ENCODE results near the gene SLC6A13.

SLC6A13 gene

GRCh38 chr12:208813-209212 lies 53.8 kb downstream of the SLC6A13 start:
- Mint-ChIP-seq H3K27me3 (ENCODE audit: low read depth, poor library complexity) (peaks cover 38% of the 10 kb centered on the region), H3K9me3 (no peaks in the 10 kb centered on the region), H3K4me3 (no peak overlapping the region), H3K27ac (no peak overlapping the region), H3K36me3 (ENCODE audit: low read depth) (no peaks in the 10 kb centered on the region), H3K4me1 (peaks cover 69% of the 10 kb centered on the region)
- DNase-seq, result no peak
- no peak for TF ChIP-seq CTCF (IDR thresholded peaks at IDR 0.05)

GRCh38 chr12:207804-208203 lies 54.8 kb downstream of the SLC6A13 start:
- Mint-ChIP-seq H3K9me3 (peaks cover under 1% of the 10 kb centered on the region), H3K27ac (no peak overlapping the region), H3K27me3 (ENCODE audit: low read depth, poor library complexity) (peaks cover 44% of the 10 kb centered on the region), H3K36me3 (ENCODE audit: low read depth) (no peaks in the 10 kb centered on the region), H3K4me1 (peaks cover 60% of the 10 kb centered on the region), H3K4me3 (no peak overlapping the region)
- DNase-seq, result no peak
- no peak for TF ChIP-seq CTCF (IDR thresholded peaks at IDR 0.05)

GRCh38 chr12:206746-207440 lies 55.7 kb downstream of the SLC6A13 start:
- Mint-ChIP-seq H3K9me3 (peaks cover 4% of the 10 kb centered on the region), H3K4me3 (no peak overlapping the region), H3K27me3 (ENCODE audit: low read depth, poor library complexity) (peaks cover 47% of the 10 kb centered on the region), H3K4me1 (peaks cover 60% of the 10 kb centered on the region), H3K36me3 (ENCODE audit: low read depth) (no peaks in the 10 kb centered on the region), H3K27ac (no peak overlapping the region)
- TF ChIP-seq CTCF (IDR thresholded peaks at IDR 0.05), result no peak
- no peak for DNase-seq

GRCh38 chr12:205026-205425 lies 57.6 kb downstream of the SLC6A13 start:
- H3K4me1 Mint-ChIP-seq, result peaks cover 53% of the 10 kb centered on the region

GRCh38 chr12:204261-204678 lies 58.4 kb downstream of the SLC6A13 start:
- peaks cover 53% of the 10 kb centered on the region for H3K4me1 Mint-ChIP-seq
- H3K27ac Mint-ChIP-seq, result no peak overlapping the region
- no peaks in the 10 kb centered on the region for H3K36me3 Mint-ChIP-seq (ENCODE audit: low read depth)
- TF ChIP-seq CTCF (IDR thresholded peaks at IDR 0.05), result no peak
- DNase-seq, result no peak
- peak overlapping the region; percentile 80 for H3K4me3 Mint-ChIP-seq
- H3K27me3 Mint-ChIP-seq (ENCODE audit: low read depth, poor library complexity), result peaks cover 71% of the 10 kb centered on the region
- peaks cover 4% of the 10 kb centered on the region for H3K9me3 Mint-ChIP-seq

More at GRCh38 chr12:205026-205425, 57.6 kb downstream of the SLC6A13 start:
- DNase-seq, result no peak
- no peaks in the 10 kb centered on the region for H3K36me3 Mint-ChIP-seq (ENCODE audit: low read depth)
- TF ChIP-seq CTCF (IDR thresholded peaks at IDR 0.05), result no peak
- peaks cover 4% of the 10 kb centered on the region for H3K9me3 Mint-ChIP-seq
- peaks cover 65% of the 10 kb centered on the region for H3K27me3 Mint-ChIP-seq (ENCODE audit: low read depth, poor library complexity)
- H3K4me3 Mint-ChIP-seq, result no peak overlapping the region
- H3K27ac Mint-ChIP-seq, result no peak overlapping the region
